Measurements from ENCODE around the gene RANBP1. TPM values are rescaled to one million over a fixed set of nuclear protein-coding genes. Genes with fewer than 3 reads are reported as not detected.

Gene RANBP1
- total and polyA plus RNA-seq, 9 of the 15 experiments (the other 6 are each of a cell fraction or from before 2014, with no cell fraction given), result 162 to 2,891 (median 1,289) TPM

- TF ChIP-seq ARID4B (CRISPR knock-in tag; IDR thresholded peaks at IDR 0.05) (no peak), TEAD1 (CRISPR knock-in tag; IDR thresholded peaks at IDR 0.05) (peak in 1 of 2 experiments; percentile 66; a peak in 2 of 4 replicates), NR0B1 (IDR thresholded peaks at IDR 0.05; ENCODE audit: partially characterized antibody) (no peak), ZNF197 (CRISPR knock-in tag; IDR thresholded peaks at IDR 0.05; ENCODE audit: low read depth) (no peak), ZNF780A (CRISPR knock-in tag; IDR thresholded peaks at IDR 0.05) (no peak), ATF3 (IDR thresholded peaks at IDR 0.05) (no peak), ATF3 (CRISPR knock-in tag; conservative IDR thresholded peaks at IDR 0.05) (peak; percentile 98), PRPF4 (IDR thresholded peaks at IDR 0.05; ENCODE audit: insufficient read depth, low read depth, low read length, poor library complexity, severe bottlenecking) (no peak), E2F3 (CRISPR knock-in tag; IDR thresholded peaks at IDR 0.05) (peak; percentile 64; the same call in 1 of the 2 replicates), KDM1A (IDR thresholded peaks at IDR 0.05) (no peak), SRF (CRISPR knock-in tag; IDR thresholded peaks at IDR 0.05) (peak in 1 of 2 experiments; percentile 43; a peak in 1 of 4 replicates), MEF2A (IDR thresholded peaks at IDR 0.05; ENCODE audit: control insufficient read depth, low read depth, low read length) (no peak), ZNF655 (CRISPR knock-in tag; IDR thresholded peaks at IDR 0.05) (no peak), E2F5 (CRISPR knock-in tag; IDR thresholded peaks at IDR 0.05) (no peak), CREB3 (tag; conservative IDR thresholded peaks at IDR 0.05; ENCODE audit: low read depth) (no peak), NFE2 (IDR thresholded peaks at IDR 0.05; ENCODE audit: low read depth) (no peak)
Observed at GRCh38 chr22:20080776-20081654, 34.9 kb upstream of the RANBP1 start (continued).

Measured in K562 (cell line).